ENCODE data around the gene MIDN.

GRCh38 chr19:1222394-1222793, 26.0 kb upstream of the MIDN start:
- no peak for TF ChIP-seq CTCF (IDR thresholded peaks at IDR 0.05)
- TF ChIP-seq POLR2A (IDR thresholded peaks at IDR 0.05) = no peak

All from adrenal gland (tissue), 5 donors.